NCI-H2196 (cell line): Measurements from ENCODE around the gene ANKRD50.

Experiments
- DNase-seq: peaks from one replicate; lab custom pipeline; 2025; ENCODE audit not compliant: unreplicated experiment; lab: John Stamatoyannopoulos, UW

The ANKRD50 gene

GRCh38 chr4:124640022-124640730 is 72.4 kb downstream of the ANKRD50 start:
- no peak for DNase-seq

- DNase-seq, result no peak
These were observed 75.2 kb downstream of the ANKRD50 start for GRCh38 chr4:124637321-124637720.

GRCh38 chr4:124636788-124637187 is 75.7 kb downstream of the ANKRD50 start:
- DNase-seq, result no peak

GRCh38 chr4:124635331-124635730 is 77.2 kb downstream of the ANKRD50 start:
- DNase-seq, result no peak

- DNase-seq, result no peak
These were observed 79.1 kb downstream of the ANKRD50 start for GRCh38 chr4:124633285-124633941.

GRCh38 chr4:124632439-124632838 is 80.1 kb downstream of the ANKRD50 start:
- DNase-seq, result no peak

GRCh38 chr4:124631760-124632159 is 80.8 kb downstream of the ANKRD50 start:
- DNase-seq, result no peak

- no peak for DNase-seq
These were observed 82.9 kb downstream of the ANKRD50 start for GRCh38 chr4:124629681-124630080.
